Calu3 (cell line): ENCODE measurements around the gene SCTR. TPM values are rescaled to one million over a fixed set of nuclear protein-coding genes. Genes with fewer than 3 reads are reported as not detected.

Source experiments
- BruUV-seq: library from RNA; stranded (reverse); fragments of 400-500 nt; replicated peaks from 2 replicates; lab custom pipeline; 2021; lab: Mats Ljungman, UMichigan
- CTCF ChIA-PET: fragments of 300-600 bp; sonication (Branson Sonifier 250); formaldehyde crosslinking; loops from one replicate; lab custom pipeline; 2022; ENCODE audit warnings: antibody characterized with exemption; lab: Charles Lee
- DNase-seq: peaks from one replicate; pipeline ENCODE4 v3.0.0; 2022
- H3K27ac Mint-ChIP-seq: one replicate; pipeline ENCODE4 v1.8.0; 2022; ENCODE audit warnings: mixed read lengths; ENCODE audit not compliant: unreplicated experiment
- H3K27me3 Mint-ChIP-seq: one replicate; pipeline ENCODE4 v1.8.0; 2022; ENCODE audit warnings: mixed read lengths; ENCODE audit not compliant: unreplicated experiment
- H3K36me3 Mint-ChIP-seq: one replicate; pipeline ENCODE4 v1.8.0; 2022; ENCODE audit warnings: mild to moderate bottlenecking, moderate library complexity, mixed read lengths; ENCODE audit not compliant: insufficient read depth, unreplicated experiment
- H3K4me1 Mint-ChIP-seq: one replicate; pipeline ENCODE4 v1.8.0; 2022; ENCODE audit warnings: mild to moderate bottlenecking, low read depth, mixed read lengths; ENCODE audit not compliant: unreplicated experiment
- H3K4me3 Mint-ChIP-seq: one replicate; pipeline ENCODE4 v1.8.0; 2022; ENCODE audit warnings: mild to moderate bottlenecking, low read depth, moderate library complexity, mixed read lengths; ENCODE audit not compliant: unreplicated experiment
- H3K9me3 Mint-ChIP-seq: one replicate; pipeline ENCODE4 v1.8.0; 2022; ENCODE audit warnings: low read depth, mixed read lengths; ENCODE audit not compliant: unreplicated experiment
- intact Hi-C: fragments of 100-400 bp; cut with micrococcal nuclease; formaldehyde crosslinking; loops from one replicate; pipeline ENCODE4 v1.10.0; 2022; ENCODE audit not compliant: unreplicated experiment
- total RNA-seq: library from RNA; stranded (reverse); gene quantifications from 2 replicates; pipeline ENCODE4 v1.2.3, GENCODE V29; 2022
- TF ChIP-seq, protein P1 (sequence below): fragments of 200-600 bp; IDR thresholded peaks from one replicate; pipeline ENCODE4 v1.8.0; 2022; ENCODE audit warnings: antibody characterized with exemption; ENCODE audit not compliant: unreplicated experiment

The SCTR gene
- total RNA-seq, 1 experiment from 2014 or later: 0.85 TPM

DNA sequence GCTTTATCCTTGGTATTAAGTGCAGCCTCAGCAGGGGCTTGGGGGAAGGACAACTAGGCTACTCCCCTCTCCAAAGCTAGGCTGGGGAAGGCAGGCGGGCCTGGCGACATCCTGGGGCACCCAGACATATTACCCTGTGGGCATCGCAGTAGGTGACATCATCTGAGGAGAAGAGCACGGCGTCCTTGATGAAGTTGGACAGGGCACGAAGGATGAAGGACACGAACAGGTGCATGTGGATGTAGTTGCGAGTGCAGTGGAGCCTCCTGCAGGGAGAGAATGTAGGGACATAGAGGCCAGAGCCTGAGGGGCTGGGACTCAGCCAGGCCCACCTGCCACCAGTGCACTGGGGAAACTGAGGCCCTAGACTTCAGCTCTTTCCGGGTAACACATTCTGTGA lies 60.3 kb downstream of the SCTR start:
- Mint-ChIP-seq H3K9me3 (no peaks in the 10 kb centered on the region), H3K4me3 (no peak overlapping the region), H3K27me3 (peaks cover 12% of the 10 kb centered on the region), H3K4me1 (no peaks in the 10 kb centered on the region), H3K36me3 (no peaks in the 10 kb centered on the region), H3K27ac (no peak overlapping the region)
- intact Hi-C loops: no loop called here
- BruUV-seq: no TSS peak
- TF ChIP-seq, protein P1, sequence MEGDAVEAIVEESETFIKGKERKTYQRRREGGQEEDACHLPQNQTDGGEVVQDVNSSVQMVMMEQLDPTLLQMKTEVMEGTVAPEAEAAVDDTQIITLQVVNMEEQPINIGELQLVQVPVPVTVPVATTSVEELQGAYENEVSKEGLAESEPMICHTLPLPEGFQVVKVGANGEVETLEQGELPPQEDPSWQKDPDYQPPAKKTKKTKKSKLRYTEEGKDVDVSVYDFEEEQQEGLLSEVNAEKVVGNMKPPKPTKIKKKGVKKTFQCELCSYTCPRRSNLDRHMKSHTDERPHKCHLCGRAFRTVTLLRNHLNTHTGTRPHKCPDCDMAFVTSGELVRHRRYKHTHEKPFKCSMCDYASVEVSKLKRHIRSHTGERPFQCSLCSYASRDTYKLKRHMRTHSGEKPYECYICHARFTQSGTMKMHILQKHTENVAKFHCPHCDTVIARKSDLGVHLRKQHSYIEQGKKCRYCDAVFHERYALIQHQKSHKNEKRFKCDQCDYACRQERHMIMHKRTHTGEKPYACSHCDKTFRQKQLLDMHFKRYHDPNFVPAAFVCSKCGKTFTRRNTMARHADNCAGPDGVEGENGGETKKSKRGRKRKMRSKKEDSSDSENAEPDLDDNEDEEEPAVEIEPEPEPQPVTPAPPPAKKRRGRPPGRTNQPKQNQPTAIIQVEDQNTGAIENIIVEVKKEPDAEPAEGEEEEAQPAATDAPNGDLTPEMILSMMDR: no peak
- no peak for DNase-seq
- CTCF ChIA-PET: interaction anchor here (0.6 kb wide), 1 partner anchor 10 kb away, joined by 4 read pairs; no protein-coding TSS in a partner anchor

DNA sequence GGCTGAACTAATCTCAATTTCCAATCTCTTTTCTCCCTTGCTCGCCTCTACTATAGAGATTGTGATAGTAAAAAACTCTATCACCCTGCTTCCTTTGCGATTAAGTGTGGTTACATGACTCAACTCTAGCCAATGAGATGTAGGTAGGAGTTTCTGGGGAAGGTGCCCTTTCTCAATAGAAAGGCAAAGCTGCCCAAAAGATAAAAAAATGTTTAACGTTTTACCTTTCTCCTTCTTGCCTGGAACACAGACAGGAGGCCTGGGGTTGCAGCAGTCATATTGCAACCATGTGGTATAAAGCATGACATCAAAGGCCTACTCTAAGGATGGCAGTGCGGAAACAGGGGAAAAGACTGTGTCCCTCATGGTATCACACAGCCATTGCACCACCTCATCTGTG lies 61.1 kb downstream of the SCTR start:
- no TSS peak for BruUV-seq
- TF ChIP-seq, protein P1: no peak
- Mint-ChIP-seq H3K4me3 (no peak overlapping the region), H3K4me1 (no peaks in the 10 kb centered on the region), H3K9me3 (no peaks in the 10 kb centered on the region), H3K36me3 (no peaks in the 10 kb centered on the region), H3K27me3 (peaks cover 13% of the 10 kb centered on the region), H3K27ac (no peak overlapping the region)
- DNase-seq: no peak
- CTCF ChIA-PET: no interaction called here
- intact Hi-C loops: no loop called here

DNA sequence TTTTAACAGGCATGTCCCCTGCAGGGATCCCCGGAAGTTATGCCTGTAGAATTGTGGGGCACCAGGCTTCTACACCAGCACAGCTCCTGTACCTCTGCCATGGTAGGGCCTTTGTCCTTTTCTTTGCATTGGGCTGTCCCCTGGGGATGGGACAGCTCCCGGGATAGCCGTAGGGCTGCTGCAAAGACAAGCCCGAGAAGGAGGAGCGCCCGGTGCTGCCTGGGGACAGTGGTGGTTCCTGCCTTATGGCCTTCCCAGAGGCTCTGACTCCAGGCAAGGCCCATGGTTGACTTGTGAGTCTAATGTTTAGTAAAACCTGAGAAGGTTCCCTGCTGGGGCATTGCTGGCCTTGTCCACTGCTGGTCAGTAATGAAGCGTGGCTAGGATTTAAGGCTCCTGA lies 61.7 kb downstream of the SCTR start:
- TF ChIP-seq, protein P1: no peak
- Mint-ChIP-seq H3K27me3 (peaks cover 13% of the 10 kb centered on the region), H3K36me3 (no peaks in the 10 kb centered on the region), H3K27ac (no peak overlapping the region), H3K4me1 (no peaks in the 10 kb centered on the region), H3K9me3 (no peaks in the 10 kb centered on the region), H3K4me3 (no peak overlapping the region)
- no TSS peak for BruUV-seq
- CTCF ChIA-PET: no interaction called here
- DNase-seq: no peak
- intact Hi-C loops: no loop called here

DNA sequence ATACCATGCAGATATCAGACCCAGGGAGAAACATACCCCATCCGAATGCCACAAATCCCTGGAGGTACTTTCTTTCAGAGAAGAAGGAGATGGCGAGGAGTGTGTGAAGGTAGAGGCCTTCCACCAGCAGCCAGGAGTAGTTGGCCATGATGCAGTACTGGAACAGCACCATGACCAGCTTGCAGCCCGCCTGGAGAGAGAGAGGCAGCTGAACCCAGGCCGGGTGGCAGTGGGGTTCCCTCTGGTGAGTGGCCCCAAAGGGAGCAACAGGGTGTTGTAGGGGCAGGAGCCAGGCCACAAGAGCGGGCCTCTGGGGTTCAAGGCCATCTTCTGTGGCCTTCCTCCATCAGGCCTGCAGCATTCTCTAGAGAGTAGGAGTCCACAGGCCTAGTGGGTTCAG lies 62.5 kb downstream of the SCTR start:
- DNase-seq: no peak
- intact Hi-C loops: no loop called here
- no peaks in the 10 kb centered on the region for H3K4me1 Mint-ChIP-seq

More for the DNA sequence above, 62.5 kb downstream of the SCTR start:
- no peak overlapping the region for H3K4me3 Mint-ChIP-seq
- BruUV-seq: no TSS peak
- no peaks in the 10 kb centered on the region for H3K9me3 Mint-ChIP-seq
- TF ChIP-seq, protein P1: no peak
- H3K36me3 Mint-ChIP-seq: no peaks in the 10 kb centered on the region
- H3K27me3 Mint-ChIP-seq: peaks cover 13% of the 10 kb centered on the region
- H3K27ac Mint-ChIP-seq: no peak overlapping the region
- CTCF ChIA-PET: interaction anchor here (0.6 kb wide), 1 partner anchor 15 kb away, joined by 5 read pairs; no protein-coding TSS in a partner anchor
